Activated CD4-positive, alpha-beta T cell treated with anti-CD3 and anti-CD28 coated beads, Interleukin-10, Interleukin-2, amounts not matched to agents 100 ng/mL and 50 ng/mL, durations not matched to agents 16 hours and 8 hours (primary cell): ENCODE measurements around the gene ETS1.
A peak's percentile ranks its signal among the peaks of the same experiment; 100 is the strongest.

Experiments used
- DNase-seq: peaks from one replicate; pipeline ENCODE4 v3.0.0-alpha.2; 2020

The ETS1 gene

DNA sequence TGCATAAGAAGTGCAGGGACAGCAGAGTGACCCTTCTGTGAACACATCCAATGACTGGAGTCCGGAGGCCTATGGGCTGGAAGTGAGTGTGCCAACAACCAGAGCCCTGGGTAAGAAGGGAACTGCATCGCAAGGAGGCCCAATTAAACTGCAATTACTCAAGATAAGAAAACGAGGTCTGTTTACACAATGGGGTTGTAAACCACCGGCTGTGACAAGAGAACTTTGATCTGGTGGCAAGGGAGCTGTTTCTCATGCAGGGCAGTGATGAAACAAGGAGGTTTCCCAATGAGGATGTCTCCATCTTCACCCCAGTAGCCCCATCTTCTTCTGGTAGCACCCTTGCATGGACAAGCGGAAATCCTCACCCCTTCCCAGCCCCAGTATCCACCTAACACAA, 21.5 kb downstream of the ETS1 start:
- DNase-seq, result no peak

DNA sequence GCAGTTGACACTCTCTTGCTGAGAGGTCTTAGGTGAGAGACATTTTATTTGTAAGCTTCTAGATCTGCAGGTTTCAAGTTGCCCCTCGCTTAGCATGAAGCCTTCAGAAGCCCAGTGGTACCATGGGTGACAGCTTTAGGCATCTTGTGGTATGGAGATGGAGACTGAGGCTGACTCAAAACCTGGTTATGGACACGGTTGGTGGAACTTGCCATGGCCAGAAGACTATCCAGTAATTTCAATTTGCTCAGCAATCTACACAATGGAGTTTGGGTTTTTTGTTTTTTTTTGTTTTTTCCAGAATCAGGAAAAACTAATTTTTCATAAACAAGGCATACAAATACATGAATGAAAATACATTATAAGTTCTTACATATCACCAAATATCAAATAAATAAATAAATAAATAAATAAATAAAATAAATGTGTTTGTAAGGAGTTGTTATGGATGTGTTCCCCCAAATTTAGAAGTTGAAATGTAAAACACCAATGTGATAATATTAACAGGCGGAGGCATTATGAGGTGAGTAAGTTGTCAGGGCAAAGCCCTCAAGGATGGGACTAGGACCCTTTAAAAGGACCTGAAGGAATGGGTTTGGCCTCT, 22.6 kb downstream of the ETS1 start:
- no peak for DNase-seq

DNA sequence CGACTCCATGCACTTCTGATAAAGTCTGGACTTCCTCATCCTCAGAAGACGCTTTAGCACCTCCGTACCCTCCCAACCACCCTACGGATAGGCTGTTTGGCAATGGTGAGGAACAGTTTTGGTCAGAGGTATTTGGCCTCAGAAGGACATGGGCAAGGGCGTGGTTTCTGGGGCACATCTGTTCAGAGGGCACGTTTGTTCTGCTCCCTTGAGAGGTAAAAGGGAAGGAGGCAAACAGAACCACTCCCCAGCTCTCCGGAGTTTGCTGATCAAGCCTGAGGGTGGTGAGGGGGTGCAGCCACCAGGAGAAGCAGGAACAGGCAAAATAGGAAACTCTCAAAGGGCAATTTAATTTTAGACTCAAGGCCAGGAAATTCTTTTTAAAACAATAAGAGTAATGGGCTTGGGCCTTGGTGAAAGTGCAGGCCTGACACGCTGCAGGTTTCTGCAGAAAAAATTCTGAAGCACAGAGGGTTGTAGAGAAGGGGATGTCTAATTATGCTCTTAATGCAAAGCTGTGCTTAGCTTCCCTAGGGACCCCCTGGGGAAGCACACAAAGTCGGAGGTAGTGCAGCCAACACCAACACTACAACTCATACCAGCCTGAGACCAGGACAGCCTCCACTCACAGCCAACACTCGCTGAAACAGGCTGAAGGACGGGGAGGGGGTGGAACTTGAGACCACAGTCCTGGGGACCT, 23.3 kb downstream of the ETS1 start:
- DNase-seq, result no peak

DNA sequence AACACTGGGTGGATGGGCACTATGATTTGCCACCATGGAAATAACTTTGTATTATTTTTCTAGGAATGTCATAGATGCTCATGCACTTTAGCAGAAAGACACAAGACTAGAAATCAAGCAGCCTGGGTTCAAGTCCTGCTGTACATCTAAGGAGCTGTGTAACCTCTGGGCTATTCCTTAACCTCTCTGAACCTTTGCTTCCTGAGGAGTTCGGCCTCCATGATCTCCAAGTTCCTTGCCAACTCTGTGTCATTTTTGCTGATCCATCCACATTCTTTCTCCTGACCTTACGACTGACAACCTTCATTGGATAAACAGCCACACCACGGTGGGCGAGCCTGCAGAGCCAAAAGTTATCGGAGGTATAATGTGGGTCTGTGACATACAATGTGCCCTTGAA, 24.1 kb downstream of the ETS1 start:
- DNase-seq, result no peak

DNA sequence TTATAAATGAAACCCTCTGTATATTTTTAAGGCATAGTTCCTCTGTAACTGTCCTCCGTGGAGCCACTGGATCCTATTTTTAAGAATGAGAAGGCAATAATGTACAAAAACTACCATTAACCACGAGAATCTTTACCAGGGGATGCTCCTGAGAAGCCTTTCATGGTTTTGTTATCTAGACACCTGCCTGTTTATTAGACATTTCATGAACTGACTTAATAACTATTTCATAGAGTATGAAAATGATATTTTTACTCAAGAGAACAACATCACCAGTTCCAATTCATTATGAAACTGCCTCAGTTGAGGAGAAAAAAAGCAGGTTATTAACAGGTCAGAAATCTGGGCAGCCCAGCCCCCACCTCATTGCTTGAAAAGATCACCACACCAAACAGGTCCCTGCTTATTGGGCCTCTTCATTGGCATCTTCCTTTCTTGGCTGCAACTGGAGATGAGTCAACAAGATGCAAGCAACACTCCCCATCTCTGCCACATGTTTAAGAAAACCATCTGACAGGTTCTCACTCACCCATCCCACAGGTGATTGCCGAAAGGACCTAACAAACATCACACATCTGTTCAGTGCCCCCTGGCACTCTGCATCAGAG, 27.8 kb downstream of the ETS1 start:
- DNase-seq, result peak; percentile 61

DNA sequence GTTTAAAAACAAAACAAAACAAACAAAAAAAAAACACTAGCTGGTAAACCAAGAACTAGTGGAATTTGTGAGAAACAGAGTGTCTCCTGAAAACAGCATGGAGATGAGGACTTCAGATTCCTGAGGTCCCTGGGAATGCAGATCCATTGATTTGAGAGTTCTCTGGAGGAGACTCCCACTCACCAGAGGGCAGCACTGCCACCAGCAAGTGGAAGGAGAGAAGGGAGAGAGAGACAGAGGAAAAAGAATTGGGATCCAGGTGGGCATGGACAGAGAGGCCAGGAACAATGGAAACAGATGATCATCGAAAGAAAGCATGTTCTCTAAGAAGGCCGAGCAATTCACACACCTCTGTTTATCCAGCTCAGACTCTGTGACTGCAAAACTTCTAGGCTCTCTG, 31.8 kb downstream of the ETS1 start:
- no peak for DNase-seq

DNA sequence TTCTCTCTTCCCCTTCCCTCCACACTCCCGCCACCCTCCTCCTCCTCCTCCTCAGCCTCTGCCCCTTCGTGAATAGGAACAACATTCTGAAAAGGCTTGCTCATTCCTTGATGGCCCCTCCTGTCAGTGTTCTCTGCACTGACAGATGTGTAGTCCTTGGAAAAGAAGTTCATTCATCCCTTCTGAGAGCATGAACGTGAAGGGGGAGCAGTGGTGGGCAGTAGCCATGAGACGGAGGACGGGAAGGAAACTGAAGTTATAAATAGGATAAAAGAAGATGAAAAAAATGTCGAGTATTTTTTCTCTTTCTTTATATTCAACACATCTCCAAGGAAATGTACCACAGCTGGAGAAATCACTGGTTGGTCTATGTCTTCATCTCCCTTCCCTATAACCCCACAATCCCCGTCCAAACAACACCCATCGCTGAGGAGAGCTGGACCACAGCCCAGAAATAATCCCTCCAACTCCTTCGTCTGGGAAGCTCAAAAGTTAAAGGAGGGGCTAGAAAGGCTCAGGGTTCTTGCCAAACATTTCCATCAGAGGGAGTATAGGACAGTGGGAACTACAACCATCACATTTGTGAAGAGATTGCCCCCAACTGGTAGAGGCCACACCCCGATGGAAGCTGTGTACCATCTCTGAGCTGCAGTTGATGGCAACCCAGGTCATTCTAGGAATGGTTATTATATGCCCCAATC, 33.5 kb downstream of the ETS1 start:
- no peak for DNase-seq

DNA sequence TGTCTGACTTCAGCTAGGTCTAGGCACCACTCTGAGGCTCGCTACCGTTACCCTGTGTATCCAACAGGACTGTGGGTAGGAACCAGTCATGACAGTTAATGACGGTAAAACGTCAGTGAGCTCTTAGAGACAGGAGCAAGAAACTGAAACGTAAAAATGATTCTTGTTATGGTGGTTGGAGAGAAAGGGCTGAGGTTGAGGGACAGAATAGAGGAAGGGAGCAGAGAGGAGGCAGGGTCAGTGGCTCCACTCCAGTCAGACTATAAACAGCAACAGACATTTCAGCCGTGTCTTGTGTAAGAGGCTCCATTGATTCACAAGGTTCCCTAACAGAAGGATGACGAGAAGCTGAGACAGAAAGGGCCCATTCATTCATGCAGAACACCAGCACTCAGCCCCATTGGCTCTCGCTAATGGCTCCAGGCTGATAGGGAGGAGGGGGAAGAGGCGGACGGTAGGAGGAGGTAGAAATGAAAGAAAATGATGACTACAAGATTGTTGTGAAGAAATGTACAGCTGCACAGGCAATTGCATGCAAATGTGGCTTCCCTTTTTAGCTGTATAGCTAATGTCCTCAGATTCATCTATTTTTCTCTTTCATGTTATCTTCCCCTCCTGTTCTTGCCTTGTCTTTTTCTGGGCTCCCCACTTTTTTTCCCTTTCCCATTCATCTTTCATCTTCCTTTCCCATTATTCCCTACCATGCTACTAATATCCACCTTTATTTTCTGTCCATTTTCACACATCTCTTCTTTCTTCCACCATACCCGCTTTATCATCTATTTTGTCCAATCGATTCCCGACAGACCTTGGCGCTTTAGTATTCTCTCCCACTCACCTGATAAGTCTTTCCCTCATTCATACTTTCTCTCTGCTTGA, 34.3 kb downstream of the ETS1 start:
- no peak for DNase-seq

DNA sequence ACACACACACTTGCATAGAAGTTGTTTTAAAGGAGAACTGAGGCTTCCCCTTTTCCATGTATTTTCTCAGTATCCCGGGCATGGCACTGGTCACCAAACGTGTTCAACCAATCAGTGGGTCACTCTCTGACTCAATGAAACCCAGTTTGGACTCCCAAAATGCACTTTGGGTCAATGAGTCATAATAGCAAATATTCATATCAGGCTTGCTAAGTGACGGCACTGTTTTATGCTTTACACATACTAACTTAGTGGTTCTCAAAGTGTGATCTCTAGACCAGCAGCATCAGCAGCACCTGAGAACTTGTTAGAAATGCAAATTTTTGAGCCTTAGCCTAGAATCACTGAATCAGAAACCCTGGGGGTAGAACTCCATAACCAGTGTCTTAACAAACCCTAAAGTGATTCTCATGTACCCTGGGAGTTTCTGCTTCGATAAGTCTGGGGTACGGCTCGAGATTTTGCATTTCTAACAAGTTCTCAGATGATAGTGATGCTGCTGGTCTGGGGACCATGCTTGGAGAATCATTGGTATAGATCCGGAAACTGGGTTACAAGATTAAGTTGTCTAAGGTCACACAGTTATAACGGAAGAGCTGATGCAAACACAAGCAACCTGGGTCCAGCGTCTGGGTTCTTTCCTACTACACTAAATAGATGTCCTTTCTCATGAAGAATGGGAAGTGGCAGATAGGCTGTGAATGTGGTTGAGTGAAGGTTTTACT, 35.6 kb downstream of the ETS1 start:
- peak; percentile 91 for DNase-seq

DNA sequence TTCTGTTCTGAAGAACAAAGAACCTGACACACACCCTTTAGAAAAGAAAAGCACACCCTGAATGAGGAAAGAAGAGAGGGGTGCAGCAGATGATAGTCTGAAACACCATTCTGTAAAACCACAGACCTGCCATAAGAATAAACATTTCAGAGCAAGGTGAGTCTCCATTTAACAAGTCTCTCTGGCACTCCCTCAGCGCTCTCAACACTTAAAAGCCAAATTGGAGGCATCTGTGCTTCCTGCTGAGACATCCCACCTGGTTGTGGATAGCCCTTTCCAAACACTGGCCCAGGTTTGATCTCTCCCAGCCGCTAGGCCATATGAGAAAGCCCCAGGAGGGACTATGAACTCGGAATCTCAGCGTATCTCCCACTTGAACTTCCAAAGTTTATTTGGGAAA, 36.3 kb downstream of the ETS1 start:
- no peak for DNase-seq

DNA sequence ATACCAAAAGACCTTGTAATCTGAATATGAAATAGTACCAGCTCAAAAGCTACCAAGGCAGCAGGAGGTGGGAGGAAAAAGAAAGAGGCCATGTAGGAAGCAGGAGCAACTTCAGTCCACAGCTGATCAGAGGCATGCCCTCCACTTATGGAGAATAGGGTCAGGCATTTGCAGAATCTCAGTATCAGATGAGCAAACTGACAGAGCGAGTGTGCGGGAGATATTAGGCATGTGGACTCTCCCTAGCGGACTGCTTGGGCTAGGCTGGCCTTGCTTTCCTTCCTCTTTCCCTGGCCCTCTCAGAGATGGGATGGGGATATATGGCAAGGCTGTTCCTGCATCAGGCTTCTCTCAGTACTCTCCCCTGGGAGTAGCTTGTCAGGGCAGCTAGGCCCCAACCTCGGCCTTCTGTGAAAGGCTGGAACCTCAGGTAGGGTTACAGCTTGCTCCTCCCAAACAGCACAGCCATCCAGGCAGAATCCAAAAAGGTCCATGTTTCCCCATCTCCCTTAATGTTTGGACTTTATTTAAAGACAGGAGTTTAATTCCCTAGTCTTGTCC, 37.0 kb downstream of the ETS1 start:
- no peak for DNase-seq

DNA sequence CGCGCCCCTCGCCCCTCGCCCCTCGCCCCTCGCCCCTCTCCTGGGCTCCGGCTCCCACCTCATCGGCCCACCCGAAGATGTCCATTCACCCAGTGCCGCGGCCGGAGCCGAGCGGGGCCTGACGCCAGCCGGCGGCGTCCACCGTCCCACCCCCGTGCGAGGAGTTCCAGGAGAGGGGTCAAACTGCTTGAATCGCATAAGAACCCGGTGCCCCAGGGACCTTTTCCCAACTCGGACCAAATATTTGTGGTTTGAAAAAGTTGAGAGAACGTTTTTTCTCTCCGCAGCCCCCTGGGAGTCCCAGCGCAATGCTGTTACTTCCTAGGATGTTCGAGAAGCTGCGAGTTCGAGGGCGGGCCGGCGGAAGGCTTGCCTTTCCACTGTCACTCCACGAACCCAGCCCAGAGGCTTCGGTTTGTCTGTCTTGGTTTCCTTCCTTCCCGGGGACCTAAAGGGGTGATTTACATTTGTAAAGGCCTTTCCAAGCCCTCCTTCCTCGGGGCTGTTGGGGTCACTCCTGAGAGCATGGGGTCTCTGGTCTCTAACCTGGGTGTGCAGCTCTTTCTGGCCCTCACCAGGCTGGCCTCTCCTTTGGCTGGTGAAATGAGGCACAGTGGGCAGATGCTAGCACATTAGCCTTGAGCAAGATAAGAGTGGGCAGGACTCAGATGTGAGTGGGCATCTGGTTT, 38.0 kb downstream of the ETS1 start:
- no peak for DNase-seq

DNA sequence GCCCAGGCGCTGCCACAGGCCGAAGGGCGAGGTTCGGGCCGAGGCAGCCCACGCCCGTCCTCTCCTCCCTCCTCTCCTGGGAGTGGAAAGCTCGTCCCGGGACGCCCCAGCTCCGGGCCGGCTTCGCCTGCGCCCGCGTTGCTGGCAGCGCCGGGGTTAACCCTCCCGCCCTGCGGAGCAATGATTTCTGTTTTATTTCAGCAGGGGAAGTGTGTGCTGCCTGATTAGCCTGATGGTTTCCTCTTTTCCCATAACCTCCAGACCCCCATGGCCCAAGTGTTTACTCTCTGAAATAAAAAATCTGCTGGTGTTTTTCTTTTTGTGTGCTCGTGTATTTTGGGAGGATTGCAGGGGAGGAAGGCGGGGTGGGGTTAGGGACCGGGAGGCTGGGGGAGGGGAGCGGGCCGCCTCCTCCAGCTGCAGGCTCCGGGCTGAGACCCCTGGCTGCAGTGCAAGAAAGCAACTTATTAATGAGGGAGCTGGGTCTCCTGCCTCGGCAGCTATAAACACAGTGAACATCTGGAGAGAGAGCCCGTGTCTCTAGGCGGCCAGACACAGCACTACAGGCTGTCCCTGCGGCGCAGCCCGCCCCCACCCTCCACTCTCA, 38.6 kb downstream of the ETS1 start:
- DNase-seq, result no peak

DNA sequence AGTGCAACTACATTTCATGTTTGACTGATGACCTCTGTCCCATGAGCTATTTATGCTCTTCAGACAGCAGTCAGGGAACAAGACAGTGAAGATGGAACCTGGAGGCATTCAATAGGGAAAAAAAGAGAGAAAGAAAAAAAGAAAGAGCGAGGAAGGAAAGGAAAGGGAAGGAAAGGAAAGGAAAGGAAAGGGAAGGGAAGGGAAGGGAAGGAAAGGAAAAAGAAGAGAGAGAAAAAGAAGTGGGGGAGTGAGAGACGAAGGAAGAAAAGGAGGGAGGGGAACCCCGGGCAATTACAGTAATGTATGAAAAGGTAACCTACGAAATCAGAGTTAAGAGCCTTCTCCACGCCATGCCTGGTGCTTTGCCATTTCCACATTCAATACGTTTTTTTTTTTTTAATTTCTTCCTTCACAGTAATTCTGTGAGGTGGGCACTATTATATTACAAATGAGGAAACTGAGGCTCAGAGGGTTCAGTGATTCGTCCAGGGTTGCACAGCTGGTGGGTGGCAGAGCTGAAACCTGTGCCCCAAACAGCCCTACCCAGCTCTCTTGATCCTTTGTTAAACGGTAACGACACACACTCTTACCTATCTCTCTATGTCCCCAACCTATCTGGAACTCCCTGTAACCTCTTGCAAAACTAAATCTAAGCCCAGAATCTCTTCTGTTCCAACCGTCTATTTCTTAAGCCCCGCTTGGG, 39.3 kb downstream of the ETS1 start:
- no peak for DNase-seq

DNA sequence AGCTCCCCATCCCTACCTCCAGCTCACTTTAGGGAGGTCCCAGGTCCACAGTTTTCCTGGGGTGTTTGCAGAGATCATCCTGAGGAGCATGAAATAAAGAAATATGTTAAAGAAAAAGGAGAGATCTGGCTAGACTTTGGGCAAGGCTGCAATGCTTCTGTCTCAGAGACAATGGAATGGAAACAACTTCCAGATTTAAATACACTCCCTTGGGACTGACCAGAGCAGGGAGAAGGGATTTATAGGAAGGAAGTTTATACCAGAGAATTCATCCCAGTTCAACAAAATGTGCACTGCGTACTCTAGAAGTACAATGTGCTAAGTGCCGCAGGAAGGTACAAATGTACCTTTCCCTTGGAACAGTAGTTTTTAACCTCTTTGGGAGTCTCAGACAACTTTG, 40.4 kb downstream of the ETS1 start:
- DNase-seq, result no peak

DNA sequence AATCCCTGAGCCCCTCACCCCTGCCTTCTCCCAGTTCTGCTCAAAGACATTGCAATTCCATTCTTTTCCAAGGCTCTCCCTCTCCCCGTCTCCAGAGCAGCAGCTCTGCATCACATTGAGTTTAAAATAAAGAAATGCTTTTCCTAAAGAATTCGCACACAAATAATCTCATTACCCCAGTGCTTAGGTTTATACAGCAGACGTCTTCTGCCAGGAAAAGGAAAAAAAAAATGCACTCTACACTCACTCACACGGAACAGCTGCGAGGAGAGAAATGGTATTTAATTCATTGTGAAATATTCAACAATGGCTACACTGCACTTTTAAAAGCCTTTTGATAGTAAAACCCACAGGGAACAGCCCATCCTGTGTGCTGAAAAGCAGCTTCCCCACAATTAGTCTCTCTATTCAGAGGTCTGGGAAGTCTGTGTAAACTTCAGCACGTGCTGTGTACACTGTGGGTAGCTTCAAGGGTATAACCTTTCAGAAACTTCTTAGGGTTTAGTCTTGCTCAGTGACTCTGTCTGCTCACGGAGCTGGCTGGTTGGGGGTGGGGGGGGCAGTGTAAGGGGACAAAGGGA, 42.8 kb downstream of the ETS1 start:
- DNase-seq, result no peak

DNA sequence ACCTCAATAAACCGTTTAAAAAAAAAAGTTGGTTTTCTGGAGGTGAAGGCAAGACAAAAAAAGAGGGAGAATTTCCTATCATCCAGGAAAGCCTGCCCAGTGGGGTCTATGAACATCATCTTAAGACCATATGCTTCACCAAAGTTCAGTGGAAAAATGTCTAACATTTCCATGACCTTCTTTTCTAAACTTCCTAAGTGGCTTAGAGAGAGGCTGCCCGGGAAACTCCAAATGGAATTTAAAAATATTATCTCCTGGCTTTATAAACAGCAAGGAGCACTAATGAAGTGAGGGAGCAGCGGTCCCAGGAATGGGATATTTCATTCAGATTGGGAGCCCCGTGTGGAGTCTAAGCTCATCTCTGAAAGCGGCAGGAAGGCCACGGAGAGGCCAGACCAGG, 46.9 kb downstream of the ETS1 start:
- no peak for DNase-seq

DNA sequence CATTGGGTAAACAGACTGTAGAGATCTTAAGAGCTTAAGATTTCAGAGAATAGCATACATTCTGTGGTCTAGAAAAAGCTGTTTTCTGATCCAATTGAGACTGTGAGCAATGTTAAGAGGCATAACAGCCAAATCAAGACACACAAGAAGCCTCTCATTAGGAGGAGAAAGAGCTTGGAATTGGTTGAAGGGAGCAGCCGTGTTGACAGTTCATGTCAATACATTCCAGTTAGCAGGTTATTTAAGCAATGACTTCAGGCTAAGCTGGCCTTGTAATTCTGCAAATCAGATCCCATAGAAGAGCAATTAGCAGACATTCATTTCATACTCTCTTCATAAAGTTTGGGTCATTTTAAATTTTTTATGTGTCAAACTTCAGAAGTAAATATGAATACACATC, 50.9 kb downstream of the ETS1 start:
- no peak for DNase-seq
